NCI-H2227 (cell line): ENCODE data around the gene NRL.

ENCODE experiments used
- DNase-seq: peaks from one replicate; lab custom pipeline; 2025; ENCODE audit not compliant: unreplicated experiment; lab: John Stamatoyannopoulos, UW

Gene NRL

DNA sequence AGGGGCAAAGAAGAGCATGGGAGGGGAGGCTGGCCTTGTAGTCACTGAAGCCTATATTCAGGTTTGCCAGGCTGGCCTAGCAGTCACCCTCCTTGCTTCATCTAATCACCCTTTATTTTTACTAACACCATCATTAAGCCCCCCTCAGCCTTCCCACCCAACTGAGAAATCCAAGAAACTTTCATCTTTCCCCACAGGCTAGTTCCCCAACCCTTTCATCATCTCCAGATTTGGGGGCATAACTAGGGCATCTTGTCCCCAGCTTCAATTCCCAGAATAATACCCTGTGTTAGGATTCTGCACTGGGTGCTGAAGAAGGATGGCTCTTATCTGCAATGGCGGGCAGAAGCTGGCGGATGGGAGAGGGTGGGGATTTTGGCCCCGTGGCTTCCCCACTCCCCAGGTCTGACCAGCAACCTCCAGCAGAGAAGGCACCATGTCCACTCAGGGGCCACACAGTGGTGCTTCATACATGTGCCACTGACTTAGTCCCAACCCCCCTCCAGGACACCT lies 13.7 kb downstream of the NRL start:
- no peak for DNase-seq

DNA sequence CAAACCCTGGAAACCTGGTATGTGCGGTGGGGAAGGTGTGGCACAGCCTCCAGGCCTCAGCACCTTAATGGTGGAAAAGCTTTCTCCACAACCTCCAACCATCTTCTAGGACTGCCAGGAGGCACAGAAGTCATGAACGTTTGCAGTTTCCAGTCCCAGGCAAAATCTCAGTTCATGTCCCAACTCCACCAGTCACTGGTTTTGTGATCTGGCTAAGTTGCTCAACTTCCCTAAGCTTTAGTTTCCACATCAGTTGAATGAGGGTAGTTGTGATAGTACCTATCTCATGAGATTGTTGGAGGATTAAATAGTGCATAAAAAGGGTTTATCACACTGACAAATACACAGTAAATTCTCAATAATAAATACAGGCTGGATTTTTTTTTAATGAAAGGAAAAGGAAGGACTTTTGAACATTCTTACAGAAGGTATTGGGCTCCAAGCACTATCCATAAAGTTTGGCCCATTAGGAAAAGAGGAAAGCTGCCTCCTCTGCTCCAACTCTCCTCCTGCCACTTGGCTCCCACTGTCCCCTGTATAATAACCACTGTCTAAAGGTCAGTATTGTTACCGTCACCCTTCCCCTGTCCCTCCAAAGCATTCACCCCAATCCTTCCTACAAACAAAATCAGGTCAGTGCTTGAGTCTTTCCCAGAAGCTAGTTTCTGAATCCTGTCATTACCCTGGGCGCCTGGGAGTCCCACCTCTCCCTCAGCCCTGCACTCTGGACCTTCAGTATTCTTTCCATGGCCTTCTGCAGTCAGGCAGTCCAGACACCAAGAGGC lies 14.4 kb downstream of the NRL start:
- DNase-seq = no peak

DNA sequence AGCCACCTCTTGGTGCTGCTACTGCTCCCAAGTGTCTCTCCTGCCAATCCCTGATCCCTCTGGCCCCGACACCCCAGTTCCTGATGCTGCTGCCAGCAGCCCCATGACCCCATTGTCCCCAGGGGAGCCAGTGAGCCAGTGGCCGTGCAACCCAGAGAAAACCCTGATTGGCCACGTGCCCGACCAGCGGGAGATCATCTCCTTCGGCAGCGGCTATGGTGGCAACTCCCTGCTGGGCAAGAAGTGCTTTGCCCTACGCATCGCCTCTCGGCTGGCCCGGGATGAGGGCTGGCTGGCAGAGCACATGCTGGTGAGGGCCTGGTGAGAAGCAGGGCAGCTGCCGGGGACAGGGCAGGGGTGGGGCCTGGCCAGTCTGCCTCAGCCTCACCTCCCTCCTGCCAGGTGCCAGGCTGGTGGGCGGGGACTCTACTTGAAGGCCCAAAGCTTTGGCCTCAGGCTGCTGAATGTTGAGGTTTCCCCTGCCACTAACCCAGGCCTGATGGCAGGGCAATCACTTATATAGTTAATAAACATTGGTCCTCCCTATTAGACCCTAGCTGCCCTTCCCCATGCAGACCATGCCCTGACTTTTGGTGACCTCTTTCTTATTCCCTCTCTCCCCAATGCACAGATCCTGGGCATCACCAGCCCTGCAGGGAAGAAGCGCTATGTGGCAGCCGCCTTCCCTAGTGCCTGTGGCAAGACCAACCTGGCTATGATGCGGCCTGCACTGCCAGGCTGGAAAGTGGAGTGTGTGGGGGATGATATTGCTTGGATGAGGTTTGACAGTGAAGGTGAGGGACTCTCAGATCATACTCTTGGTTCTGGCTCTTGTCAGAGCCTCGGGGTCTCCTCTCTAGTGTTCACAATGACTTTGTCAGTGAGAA lies 15.6 kb downstream of the NRL start:
- no peak for DNase-seq

DNA sequence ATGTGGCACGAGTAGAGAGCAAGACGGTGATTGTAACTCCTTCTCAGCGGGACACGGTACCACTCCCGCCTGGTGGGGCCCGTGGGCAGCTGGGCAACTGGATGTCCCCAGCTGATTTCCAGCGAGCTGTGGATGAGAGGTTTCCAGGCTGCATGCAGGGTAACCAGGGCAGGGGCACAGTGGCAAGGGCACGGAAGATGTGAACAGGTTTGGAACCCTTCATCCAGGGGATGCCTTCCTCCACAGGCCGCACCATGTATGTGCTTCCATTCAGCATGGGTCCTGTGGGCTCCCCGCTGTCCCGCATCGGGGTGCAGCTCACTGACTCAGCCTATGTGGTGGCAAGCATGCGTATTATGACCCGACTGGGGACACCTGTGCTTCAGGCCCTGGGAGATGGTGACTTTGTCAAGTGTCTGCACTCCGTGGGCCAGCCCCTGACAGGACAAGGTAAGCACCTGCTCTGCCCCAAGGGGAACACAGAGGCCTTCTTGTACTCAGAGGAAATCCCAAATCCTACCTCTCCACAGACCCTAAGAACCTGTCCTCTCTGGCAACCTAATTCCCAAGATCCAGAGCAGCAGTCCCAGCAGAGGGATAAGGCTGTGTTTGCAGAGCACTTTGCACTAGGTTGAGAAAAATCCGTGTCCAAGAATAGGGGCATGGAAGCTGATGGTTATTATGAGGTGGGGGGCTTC lies 16.4 kb downstream of the NRL start:
- DNase-seq = no peak

DNA sequence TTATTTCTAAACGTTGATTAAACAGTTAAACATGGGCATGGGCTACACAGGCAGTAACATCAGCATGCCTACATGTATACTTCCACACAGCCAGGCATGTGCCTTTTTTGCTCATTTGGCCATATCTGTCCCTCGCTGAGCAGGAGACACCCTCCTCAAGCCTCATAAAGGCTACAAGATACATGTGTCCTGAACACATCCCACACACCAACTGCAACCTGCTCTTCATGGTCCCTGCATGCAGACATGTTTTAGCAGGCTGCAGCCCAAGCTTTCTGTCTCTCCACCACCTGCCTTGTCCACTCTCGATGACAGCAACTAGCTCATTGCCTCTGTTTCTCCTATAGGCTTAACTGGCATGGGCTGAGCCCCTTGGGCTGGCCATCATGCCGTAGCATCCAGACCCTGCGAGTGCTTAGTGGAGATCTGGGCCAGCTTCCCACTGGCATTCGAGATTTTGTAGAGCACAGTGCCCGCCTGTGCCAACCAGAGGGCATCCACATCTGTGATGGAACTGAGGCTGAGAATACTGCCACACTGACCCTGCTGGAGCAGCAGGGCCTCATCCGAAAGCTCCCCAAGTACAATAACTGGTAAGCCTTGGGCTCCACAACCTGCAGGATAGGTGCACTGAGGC lies 18.1 kb downstream of the NRL start:
- DNase-seq = no peak

DNA sequence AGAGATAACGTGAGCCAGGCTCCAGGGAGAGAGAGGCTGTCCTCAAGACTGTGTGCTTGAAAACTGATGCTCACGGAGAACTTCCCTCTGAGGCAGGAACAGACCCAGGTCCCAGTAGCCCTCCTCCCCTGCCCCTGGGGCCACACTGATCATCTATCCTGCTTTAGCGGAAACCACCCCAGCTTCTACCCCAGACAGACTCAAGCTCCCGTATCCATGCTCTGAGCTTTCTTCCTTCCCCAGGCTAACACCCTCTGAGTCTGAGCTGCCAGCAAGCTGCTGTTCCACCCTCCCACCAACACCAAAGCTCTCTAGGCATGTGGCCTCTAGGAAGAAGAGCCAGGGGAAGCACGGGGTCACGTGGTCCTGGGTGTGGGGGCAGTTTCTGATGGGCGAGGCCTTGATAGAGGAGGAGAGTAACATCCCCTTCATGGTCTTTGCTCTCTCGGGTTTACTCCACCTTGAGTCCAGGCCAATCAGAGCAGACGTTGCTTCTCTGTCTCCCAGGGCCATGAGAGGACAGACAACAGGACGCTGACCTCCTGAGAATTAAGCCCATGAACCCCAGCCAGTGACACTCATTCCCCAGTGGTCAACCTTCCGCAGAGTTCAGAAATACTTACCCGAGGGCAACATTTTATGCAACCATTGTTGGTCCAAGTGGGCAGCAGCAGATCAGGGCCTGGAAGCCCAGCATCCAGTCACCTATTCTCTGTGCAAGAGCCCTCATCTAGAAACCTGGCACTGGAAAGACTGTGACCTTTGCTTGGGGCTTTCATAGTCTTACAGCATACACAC lies 19.3 kb downstream of the NRL start:
- peak; percentile 56 for DNase-seq

DNA sequence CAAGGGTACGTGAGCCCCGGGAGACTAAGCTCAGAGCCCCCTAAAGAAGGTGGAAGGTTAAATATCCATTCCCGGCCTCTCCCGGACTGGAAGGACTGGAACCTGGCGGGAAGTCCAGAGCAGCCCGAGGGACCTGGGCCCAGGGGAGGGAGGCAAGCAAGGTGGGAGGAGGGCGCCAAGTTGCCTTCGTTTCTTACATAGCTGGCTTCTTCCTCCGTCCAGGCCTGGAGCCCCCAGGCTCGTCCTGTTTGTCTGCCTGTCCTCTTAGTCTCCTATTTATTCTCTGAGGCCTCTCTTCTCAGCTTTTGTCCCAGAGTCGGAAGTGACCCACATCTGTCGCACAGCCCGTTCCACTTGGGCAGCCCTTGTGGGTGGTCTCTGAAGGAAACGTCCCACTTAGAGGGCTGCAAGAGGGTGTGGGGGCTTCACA lies 19.9 kb downstream of the NRL start:
- no peak for DNase-seq

DNA sequence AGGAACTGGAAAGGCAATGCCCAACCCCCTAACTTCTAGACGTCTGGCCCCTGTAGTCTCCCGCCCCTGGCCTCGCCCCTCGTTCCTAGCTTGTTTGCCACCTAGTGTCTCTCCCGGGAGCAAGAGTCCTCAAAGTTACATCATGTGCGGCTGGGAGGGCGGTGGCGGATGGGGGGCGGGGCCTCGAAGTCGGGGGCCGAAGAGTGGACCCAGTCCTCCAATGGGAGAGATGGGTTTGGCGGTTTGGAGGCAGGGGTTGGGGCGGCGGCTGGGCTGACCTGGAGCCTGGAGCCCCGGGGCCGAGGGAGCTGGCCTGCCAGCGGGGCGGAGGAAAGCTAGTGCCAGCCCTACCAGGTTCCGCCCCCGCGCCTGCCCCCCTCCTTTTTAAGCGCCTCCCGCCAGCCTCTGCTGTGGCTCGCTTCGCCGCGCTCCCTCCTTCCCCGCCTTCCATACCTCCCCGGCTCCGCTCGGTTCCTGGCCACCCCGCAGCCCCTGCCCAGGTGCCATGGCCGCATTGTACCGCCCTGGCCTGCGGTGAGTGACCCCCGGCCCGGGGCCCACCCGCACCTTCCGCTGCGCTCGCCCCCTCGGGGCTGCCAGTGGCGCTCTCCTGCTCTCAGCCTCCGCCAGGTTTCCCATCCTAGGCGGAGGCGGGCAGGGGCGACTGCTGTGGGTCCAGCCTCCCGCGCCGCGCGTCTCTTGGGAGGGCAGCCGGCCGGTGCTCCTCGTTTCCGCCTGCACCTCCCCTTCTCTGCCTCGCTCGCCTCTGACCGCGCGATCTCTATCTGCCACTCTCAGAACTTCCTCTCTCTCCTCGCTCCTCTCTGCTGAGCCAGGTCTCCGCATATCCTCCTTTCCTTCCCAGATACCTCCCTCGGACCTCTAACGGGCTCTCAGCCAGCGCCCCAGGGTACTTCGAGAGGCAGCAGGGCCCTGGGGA lies 20.6 kb downstream of the NRL start, which contains the start of gene PCK2:
Gene PCK2, plus strand, starts transcription at position 411 of the 940 bp plus-strand sequence. Its CDS starts 95 bp downstream, at position 506.
- DNase-seq = peak; percentile 85

DNA sequence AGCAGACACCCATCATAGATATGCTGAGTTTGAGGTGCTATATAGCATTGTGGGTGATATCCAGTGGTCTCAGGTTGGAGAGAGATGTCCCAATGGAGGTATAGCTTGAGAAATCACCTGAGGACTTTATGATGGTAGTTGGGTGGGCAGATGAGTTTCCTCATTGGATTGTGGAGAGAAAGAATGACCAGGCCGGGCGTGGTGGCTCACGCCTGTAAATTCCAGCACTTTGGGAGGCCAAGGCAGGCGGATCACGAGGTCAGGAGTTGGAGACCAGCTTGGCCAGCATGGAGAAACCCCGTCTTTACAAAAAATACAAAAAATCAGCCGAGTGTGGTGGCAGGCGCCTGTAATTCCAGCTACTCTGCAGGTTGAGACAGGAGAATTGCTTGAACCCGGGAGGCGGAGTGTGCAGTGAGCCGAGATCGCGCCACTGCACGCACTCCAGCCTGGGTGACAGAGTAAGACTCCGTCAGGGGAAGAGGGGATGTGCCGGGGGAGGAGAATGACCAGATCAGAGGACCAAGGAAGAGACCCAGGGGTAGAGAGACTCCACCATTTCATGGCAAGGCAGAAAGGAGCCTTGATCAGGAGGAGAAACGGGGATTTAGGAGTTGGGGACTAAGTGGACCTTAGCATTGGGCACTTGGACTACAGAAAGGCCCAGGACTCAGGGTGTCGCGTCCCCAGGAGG lies 21.4 kb downstream of the NRL start:
- no peak for DNase-seq

DNA sequence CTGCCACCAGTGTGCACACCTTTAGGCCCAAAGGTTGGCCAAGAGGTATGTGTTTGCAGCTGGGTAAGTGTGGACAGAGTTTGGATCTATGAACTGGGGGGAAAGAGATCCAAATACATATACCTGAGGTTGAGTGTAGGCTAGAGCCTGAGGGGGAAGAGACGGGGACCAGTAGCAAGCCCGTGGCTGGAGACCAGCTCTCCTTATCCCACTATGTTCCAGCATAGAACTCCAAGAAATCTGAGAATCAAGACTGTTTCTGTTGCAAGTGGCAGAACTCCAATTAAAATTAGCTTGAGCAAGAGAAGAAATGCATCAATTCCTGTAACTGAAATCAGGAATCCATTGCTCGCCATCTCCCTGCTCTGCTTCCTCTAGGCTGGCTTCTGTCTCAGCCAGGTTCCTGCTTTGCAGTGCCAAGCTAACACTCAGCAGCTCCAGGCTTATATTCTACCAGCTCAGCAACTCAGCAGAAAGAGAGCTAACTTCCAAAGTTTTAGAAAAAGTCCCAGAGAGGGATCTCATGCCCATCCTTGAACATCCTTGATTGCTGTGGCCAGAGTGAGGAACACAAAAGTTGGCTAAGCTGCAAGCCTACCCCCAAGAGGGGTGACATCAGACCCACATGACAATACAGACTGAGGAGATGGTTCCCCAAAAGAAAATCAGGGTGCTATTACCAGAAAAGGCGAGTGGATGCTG lies 22.1 kb downstream of the NRL start:
- DNase-seq = no peak

DNA sequence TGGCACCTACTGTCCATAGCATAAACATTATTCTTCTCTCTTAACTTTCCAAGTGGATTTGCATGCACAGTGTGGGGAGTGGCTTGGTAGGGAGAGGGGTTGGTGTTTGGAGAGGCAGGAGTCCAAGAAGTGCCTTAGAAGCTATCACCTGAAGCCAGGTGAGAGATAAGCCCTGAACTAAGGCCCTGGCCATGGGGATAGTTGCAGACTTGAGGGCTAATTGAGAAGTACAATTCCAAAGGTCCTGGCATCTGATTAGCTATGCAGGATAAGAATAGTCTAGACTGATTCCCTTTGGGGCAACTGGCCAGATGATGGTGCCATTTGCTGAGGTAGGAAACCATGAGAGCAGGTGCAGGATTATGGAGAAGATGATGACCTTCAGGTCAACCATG lies 22.6 kb downstream of the NRL start:
- DNase-seq = no peak

DNA sequence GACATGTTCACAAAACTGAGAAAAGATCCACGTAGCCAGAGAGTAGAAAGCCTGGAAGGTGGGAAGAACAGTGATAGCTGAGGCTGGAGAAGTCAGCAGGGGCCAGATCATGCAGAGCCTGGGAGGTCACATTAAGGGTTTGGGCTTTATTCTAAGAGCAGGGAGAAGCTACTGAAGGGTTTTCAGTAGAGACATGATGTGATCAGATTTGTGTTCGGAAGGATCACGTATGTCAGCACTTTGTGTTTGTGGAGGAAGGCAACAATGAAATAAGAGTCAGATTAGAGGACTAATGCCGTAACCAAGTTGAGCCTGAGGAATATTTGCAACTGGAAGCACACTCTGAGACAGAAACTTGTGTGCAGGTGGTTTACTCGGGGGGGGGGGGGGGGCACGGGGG lies 24.9 kb downstream of the NRL start:
- DNase-seq = no peak

DNA sequence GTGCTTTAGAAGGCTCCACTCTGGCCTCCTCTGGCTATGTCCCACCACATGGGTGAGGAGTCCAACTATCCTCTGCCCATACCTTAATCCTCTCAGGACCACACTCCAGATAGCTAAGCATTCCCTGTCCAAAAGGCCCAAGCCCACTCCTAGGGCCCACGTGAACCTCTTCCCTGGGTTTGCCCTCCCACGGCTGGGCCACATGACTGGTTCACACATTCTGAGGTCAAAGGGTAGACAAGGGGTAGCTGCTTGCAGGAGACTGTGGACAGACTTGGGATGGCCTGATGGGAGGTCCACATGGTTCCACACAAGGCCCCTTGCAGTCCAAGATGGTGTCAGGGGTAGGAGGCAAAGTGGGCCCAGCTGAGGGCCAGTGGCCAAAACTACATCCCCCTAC lies 26.7 kb downstream of the NRL start:
- DNase-seq = no peak

DNA sequence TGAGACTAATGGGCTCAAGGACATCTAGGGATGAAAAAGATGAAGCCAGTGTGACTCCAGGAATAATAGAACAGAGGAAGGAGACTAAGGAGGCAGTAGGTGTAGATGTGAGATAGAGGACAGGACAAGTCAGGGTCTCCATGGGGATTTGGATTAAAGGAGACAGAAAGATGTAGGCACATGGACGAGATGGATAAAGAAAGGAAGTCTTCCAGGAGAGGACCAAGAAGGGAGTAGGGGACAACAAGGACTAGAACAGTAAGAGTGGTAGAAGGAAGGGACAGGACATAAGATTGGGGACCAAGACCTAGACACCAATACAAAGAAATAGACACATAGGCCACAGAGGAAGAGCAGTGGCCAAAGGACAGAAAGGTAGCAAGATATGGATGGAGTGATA lies 27.7 kb downstream of the NRL start:
- DNase-seq = no peak

DNA sequence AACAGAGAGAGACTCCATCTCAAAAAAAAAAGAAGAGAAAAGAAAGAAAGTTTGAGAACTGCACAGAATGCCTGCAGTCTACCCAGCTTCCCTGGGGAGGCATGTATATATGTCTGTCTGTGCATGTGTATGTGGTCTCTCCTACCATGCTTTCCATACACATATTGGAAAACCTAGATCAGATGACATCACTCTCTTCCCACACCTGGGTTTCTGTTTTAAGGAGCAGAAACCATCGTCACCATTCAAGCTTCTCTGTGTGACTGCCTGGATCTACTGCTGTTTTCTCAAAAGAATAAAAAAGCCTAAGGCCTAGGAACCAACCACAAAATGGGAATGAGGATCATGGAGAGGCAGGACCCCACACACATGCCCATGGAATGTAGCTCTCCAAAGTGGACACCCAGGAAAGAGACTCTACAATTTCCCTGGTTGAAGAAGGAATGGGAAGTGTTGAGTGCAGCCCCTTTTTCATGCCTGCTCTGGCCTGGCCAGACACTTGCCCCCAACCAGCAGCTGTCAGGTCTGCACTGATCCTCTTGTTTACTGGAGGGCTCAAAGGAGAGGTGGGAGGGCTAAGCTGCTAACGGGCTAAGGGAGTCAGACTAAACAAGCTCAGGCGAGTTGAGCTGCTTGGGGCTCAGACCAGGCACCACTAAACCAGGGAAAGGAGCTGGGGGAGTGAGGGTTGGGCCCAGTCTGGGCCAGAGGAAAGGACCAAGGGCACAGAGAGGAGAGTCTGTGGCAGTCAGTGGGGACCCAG lies 28.4 kb downstream of the NRL start:
- DNase-seq = no peak

DNA sequence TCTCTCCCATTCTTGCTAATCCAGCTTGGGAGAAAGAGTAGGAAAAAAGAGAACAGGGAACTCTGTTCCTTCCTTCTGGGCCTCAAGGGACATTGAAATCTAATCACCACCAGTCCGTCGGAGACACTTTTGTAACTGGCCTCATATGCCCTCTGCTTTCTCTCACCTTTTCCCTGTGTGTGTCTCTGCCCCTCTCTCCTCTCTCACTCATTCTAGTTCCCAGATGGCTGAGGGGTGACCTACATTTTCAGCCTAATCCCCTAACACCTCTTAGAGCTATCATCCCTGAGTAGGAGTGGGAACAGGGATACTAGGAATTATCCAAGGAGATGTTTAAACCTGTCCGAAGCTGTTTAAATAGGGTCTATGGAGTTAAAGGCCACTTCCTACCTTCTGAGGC lies 29.5 kb downstream of the NRL start:
- DNase-seq = no peak

DNA sequence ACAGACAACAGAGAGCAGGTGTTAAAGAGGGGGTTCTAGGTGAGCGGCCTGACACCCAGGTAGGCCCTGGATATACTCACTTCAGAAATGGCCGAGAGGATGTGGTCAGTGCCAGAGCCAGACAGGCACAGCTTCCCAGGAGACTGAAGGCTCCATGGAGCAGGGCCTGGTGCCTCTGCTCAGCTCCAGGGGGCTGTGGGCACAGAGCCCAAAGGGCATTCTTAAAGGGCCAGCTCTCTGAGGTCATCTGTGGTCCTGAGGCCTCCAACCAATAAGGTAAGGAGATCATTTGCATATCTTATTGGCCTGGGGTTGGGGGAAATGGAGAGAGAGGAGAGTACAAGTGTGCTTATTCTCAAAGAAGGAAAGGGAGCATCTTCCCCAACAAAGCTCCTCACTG lies 30.3 kb downstream of the NRL start:
- DNase-seq = no peak
